Fibroblast of skin of left biceps (primary cell): ENCODE data around the gene DOCK4.

ENCODE experiments used
- DNase-seq, 2 experiments: peaks; one replicate each; pipeline ENCODE4 v3.0.0-alpha.2; 2013; ENCODE audit warnings: low read depth in 2 of 2

The DOCK4 gene

GRCh38 chr7:111735661-111736551 is 470.3 kb downstream of the DOCK4 start:
- DNase-seq: peak; percentile 35 to 42

- no peak for DNase-seq
Observed at GRCh38 chr7:111734954-111735660, 471.1 kb downstream of the DOCK4 start.

GRCh38 chr7:111732923-111733322 is 473.3 kb downstream of the DOCK4 start:
- no peak for DNase-seq

GRCh38 chr7:111730476-111731300 is 475.5 kb downstream of the DOCK4 start:
- no peak for DNase-seq

- DNase-seq: no peak
Observed at GRCh38 chr7:111730057-111730456, 476.1 kb downstream of the DOCK4 start.

- no peak for DNase-seq
Observed at GRCh38 chr7:111729483-111729882, 476.7 kb downstream of the DOCK4 start.

- DNase-seq: no peak
Observed at GRCh38 chr7:111728635-111728995, 477.6 kb downstream of the DOCK4 start.

GRCh38 chr7:111727905-111728634 is 478.1 kb downstream of the DOCK4 start:
- no peak for DNase-seq

- DNase-seq: no peak
Observed at GRCh38 chr7:111718886-111719285, 487.3 kb downstream of the DOCK4 start.

- no peak for DNase-seq
Observed at GRCh38 chr7:111711426-111712065, 494.7 kb downstream of the DOCK4 start.

- no peak for DNase-seq
Observed at GRCh38 chr7:111710839-111711380, 495.3 kb downstream of the DOCK4 start.

- no peak for DNase-seq
Observed at GRCh38 chr7:111708072-111708471, 498.1 kb downstream of the DOCK4 start.

- no peak for DNase-seq
Observed at GRCh38 chr7:111705807-111706206, 500.4 kb downstream of the DOCK4 start.

GRCh38 chr7:111697771-111698170 is 508.4 kb downstream of the DOCK4 start:
- DNase-seq: no peak

- DNase-seq: no peak
Observed at GRCh38 chr7:111694376-111694775, 511.8 kb downstream of the DOCK4 start.

GRCh38 chr7:111690364-111691111 is 515.7 kb downstream of the DOCK4 start:
- no peak for DNase-seq

GRCh38 chr7:111685349-111685748 is 520.9 kb downstream of the DOCK4 start:
- no peak for DNase-seq

- DNase-seq: no peak
Observed at GRCh38 chr7:111682588-111683340, 523.4 kb downstream of the DOCK4 start.

- no peak for DNase-seq
Observed at GRCh38 chr7:111681242-111681641, 525.0 kb downstream of the DOCK4 start.
